GM15510 (cell line): Measurements from ENCODE around the gene ITGA5.

Experiments used
- POLR2A ChIP-seq: IDR thresholded peaks from 3 replicates; pipeline ENCODE4 v1.6.1; 2011; ENCODE audit warnings: borderline replicate concordance; ENCODE audit not compliant: insufficient read length; ENCODE audit errors: extremely low read depth

Gene ITGA5

DNA sequence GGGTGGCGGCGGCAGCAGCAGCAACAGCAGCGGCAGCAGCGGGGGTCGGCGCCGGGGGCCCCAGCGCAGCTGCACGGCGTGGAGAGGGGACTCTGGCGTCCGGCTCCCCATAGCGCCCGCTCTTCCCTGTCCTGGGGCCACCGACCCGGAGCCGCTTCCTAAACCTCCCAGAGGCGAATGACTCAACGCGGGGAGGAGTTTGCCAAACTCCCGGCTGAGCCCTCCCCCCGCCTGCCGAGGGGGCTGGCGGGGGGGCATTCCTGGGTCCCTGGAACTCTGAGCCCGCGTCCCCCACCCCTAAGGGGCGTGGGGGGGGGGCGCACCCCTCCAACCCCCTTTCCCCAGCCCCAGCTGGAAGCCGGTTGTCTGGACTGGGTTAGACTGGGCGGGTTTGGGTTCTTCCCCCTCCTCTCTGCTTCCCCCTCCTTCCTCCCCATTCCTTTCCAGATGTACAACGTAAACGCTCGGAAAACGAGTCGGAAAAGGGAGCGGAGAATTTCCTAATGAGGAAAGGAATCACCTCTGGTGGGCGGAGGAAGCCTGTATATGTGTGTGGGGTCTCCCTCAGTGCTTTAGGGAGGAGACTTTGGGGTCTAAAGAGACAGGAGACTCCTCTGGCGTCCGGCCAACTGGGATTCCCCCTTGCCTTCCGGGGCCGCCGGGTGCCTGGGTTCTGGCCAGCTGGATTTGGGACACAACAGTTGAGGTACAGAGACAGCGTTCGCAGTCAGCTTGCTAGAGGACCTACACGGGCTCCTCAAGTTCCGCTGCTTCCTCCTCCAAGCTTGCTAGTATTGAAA is at the start of gene ITGA5:
Gene ITGA5, minus strand, starts transcription at position 179 of the 800 bp plus-strand sequence. Its CDS starts 68 bp downstream, at position 111.
- TF ChIP-seq POLR2A, result no peak

DNA sequence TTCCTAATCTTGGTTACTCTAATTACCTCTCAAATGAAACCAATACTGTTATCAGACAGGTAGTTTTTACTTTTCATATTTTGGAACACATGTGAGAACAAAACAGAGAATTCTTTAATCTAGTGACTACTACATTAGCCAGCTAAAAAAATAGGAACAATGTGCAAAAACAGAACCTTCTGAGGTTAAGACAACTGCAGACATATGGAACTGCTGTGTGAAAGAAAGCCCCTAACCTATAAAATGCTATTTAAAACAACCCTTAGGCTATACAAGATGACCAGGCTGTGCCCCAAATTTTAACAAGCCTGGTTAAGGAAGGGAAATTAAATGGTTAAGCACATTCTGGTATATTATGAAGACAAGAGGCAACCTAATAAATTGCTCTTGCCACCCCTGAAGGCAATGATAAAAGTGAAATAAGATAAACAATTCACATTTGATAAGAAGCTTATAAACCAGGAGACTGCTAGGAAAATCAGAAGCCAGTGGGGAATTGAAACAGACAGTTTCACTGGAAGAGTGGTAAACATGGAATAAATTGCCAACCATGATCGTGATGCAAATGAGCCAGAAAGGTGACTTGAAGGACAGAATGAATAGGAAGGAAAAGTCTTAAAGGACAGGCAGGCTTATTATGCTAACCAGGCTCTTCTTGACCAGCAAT is 46.9 kb upstream of the ITGA5 start:
- no peak for TF ChIP-seq POLR2A

DNA sequence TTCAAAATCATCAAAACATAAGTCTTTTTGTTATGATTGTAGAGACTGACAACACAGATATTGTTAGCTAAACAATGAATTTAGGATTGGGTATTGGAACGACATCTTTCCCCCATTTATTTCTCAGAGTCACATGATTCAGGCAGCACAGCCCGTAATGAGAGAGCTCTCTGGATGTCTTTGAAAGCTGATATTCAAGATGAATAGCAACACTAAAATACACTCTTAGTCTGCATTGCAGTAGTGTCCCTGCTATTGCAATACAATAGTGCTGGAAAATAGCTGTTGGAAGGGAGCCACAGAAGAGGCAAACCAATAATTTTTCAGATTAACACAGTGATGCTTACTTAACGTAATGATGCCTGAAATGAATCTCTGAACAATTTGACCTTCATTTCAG is 44.4 kb upstream of the ITGA5 start:
- TF ChIP-seq POLR2A, result no peak

DNA sequence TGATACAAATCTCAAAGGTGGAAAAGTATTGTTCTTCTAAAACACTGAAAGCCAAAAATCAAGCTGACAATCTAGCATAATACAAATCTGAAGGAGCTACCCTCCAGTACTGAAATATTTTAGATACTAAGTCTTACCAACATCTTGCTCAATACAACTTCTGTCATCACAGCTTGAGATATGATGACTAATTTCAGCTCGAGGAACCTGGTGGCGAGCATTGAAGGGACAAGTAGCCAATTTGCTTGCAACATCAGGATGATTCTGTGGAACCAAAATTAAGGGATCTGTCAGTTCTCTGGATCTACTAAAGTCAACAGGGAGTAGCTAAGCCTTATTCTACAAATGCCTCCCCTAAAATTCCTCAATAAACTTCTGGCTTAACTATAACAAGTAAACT is 44.0 kb upstream of the ITGA5 start:
- no peak for TF ChIP-seq POLR2A

DNA sequence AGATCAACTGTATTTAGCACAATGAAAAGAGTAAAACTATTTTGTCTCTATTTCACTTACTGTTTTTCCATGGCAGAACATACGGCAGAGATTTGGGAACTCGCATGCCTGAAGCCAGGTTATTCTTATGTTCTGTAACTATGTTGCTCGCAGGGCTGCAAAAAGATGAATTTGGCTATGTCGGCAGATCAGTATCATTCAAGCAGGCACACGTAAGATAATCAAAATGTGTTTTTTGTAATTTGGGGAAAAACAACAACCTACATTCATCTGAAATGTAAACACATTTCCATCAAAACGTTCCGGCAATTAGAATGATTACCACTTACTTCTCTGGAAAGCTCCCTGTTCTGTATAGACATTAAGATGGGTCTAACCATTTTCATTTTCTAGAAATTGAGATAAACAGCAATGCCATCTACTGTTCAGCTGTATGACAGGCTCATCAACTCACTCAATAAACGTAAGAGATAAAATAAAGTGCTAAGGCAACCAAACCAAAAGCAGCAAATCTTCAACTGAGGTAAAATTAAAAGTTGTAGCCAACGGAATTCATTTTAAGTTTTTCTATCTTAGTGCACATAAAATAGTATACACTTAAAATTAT is 41.4 kb upstream of the ITGA5 start:
- TF ChIP-seq POLR2A, result no peak

DNA sequence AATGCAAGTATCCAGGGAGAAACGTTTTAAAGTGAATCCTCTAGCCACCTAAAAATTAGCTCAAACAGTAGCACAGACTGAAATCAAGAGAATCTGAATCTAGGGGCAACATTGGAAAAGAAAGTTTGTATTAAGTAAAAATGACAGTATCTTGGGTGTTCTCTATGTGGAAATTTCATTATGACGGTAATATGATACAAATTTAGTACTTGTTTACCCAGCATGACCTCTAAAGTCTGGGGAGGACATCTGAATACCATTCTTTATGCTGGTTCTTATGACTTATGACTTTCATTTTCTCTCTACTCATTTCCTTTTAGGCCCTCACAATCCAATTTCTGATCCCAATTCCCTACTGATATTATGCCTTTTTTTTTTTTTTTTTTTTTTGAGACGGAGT is 40.3 kb upstream of the ITGA5 start:
- no peak for TF ChIP-seq POLR2A

DNA sequence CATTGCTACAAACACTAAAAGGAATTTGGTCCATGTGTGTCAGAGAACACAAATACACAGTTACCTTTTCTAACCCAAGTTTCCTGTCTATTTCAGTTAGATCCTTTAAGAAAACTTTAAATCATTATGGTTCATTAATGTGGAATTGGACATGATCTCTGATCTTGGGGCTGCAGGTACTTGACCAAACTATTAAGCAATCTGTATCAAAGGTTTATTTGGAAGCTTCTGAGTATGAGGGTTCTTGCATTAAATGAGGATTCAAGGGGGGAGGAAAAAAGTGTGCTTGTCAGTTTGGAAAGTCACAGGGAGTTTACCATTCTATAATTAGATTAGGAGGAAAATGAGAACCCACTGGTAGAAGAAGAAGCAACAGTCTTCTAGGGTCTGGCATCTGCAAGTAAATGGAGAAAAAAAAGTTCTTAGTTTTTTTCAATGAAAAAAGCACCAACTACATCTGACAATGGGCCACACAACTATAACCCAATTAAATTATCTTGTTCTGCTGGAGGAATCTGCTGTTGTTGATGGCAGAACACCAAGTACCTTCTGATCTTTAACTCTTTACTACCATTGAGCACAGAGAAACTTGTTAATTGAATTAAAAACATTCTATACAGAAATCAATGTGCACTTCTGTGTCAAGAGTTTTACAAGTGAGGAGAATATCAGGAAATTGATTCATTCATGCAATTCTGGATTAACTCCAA is 36.8 kb upstream of the ITGA5 start:
- no peak for TF ChIP-seq POLR2A

DNA sequence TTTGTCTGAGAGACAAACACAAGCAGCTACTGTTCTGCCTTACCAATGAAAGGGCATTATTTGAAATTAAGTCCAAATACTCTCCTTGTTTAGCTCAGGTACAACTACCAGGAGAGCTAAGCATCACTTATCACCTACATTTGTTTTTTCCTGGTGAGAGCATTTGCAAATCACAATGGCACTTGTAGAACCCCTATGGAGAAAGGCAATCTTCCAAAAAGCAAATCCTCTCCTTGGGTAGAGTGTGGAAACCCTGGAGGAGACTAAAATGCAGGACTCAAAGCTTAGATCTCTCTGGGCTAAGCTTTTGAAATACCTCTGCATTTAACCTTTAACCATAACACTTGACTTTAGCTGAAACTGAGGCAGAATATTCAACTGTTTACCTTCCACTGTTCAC is 33.6 kb upstream of the ITGA5 start:
- no peak for TF ChIP-seq POLR2A

DNA sequence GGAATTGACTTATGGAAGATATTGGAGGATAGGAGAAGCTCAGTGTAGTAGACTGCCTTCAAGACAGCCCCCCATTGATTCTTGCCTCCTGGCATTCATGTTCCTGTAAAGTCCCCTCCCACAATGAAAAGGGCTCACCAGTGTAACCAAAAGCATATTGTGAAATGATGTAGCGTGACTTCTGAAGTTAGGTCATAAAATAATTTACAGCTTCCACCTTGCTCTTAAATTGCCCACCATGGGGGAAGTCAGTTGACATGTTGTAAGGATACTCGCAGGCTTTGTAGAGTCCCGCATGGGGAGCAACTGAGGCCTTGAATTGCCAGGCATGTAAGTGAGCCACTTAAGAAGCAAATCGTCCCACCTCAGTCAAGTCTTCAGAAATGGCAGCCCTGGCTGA is 29.3 kb upstream of the ITGA5 start:
- no peak for TF ChIP-seq POLR2A

DNA sequence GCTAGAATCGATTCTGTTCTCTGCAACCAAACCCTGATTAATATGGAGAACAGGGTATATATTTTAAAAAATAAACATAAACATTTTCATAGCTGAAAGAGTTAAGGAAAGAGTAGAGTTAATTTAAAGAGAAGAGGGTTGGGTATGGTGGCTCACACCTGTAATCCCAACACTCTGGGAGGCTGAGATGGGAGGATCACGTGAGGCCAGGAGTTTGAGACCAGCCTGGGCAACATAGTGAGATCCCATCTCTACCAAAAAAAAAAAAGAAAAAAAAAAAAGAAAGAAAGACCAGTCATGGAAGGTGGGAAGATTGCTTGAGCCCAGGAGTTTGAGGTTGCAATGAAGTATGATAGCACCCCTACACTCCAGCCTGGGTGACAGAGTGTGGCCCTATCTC is 28.9 kb upstream of the ITGA5 start:
- no peak for TF ChIP-seq POLR2A

DNA sequence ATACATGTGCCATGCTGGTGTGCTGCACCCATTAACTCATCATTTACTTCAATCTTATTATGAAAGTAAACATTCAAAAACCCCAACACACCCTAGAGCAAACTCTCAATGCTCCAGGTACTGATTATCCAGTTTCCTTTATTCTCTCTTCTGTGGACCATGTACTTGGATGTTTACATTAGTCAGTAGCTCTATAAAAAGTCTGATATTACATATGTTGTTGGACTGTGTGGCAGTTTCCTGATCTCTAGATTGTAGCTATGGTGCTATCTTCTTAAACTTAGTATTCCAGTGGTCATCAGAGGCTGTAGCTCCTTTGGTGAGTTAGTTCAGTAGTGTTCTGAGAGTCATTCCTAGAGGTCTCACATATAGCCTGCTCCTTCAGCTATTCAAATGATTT is 25.1 kb upstream of the ITGA5 start:
- TF ChIP-seq POLR2A, result no peak

DNA sequence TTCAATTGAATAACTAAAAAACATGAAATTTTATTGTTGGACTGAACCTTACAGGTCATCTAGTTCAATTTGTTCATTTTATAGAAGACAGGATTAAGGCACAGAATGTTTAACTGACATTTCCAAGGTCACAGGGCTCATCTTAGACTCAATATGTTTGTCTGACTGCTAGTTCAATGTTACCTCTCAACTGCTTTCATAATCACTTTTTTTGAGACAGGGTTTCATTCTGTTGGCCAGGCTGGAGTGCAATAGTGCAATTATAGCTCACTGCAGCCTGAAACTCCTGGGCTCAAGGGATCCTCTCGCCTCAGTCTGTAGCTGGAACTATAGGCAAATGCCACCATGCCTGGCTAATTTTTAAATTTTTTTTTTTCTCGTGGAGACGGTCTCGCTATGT is 24.4 kb upstream of the ITGA5 start:
- no peak for TF ChIP-seq POLR2A

DNA sequence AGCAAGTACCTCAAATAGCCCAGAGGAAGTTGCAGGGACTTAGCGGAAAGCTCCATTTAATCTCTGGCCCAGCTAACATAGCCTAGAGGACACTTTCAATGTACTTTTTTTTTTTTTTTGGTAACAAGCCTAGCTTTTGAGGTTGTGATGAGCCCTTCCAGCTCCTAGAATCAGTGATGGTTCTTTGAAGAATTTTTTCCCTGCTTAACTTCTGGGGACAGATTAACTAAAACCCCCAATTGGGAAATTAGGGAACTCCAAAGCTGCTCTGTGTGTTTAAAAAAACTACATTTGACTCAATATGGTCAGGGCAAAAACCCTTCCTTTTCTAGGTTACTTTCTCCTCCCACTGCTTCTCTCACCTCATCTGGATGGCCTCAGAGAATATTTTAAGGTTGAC is 23.9 kb upstream of the ITGA5 start:
- no peak for TF ChIP-seq POLR2A

DNA sequence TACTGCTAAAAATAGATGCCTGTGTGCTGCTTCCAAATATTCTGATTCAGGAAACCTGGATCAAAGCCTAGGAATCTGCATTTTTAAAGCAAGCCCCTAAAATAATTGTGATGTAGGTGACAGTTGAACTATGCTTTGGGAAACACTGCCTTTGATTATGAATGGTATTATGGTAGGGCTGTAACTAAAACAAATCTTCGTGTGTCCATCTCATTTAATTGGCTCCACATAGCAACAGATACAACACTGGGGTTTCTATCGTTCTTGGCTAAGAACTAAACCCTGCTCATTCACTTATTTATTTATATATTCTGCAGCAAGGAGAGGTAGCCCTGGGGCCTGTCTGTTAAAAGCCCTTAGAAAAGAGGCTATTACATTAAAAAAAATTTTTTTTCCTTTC is 23.0 kb upstream of the ITGA5 start:
- TF ChIP-seq POLR2A, result no peak
